Measurements from ENCODE around the gene PYGM. TPM values are rescaled to one million over a fixed set of nuclear protein-coding genes. Genes with fewer than 3 reads are reported as not detected.

The PYGM gene
- total and polyA plus RNA-seq, 2 of the 8 experiments (the other 6 are each of a cell fraction or from before 2014, with no cell fraction given) = 9.6 to 10.0 TPM

DNA sequence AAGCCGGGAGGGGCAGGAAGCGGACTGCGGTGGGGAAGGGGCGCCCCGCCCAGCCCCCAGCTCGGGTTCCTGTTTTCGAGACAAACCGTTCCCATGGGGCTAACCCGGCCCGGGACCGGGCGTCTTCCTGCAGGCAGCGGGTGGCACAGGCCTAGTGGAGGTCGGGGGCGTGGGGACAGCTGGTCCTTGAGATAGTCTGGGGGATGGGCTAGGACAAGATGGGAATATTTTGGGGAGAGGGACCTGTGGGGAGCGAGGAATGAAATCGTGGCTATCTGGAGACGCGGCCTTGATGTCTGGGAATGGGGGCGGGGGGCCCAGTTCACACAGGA lies 14.6 kb downstream of the PYGM start:
- H2AK5ac ChIP-seq (ENCODE audit: low read depth, low read length) = no peak overlapping the region
- H3K4me3 ChIP-seq (ENCODE audit: extremely low read depth in 1 of 4, insufficient read depth in 2 of 4, low read depth in 3 of 4, low read length in 4 of 4) = peak overlapping the region; percentile 48 to 64 (median 52)
- no peaks in the 10 kb centered on the region for H3K79me1 ChIP-seq (ENCODE audit: low read depth, low read length)
- no peak overlapping the region for H3K14ac ChIP-seq (ENCODE audit: insufficient read length)
- peak; percentile 8 for TF ChIP-seq KDM4A (IDR thresholded peaks at IDR 0.05; ENCODE audit: low read depth, low read length, severe bottlenecking)
- TF ChIP-seq, protein P1, sequence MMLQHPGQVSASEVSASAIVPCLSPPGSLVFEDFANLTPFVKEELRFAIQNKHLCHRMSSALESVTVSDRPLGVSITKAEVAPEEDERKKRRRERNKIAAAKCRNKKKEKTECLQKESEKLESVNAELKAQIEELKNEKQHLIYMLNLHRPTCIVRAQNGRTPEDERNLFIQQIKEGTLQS (IDR thresholded peaks at IDR 0.05; ENCODE audit: insufficient read depth, low read depth, low read length) = no peak
- no peak for TF ChIP-seq JUND (IDR thresholded peaks at IDR 0.05; ENCODE audit: low read length)
- peak; percentile 22 for TF ChIP-seq TAF7 (optimal IDR thresholded peaks at IDR 0.05; ENCODE audit: borderline replicate concordance, low read depth, low read length)
- no peak overlapping the region for H4K8ac ChIP-seq (ENCODE audit: extremely low read depth, insufficient read depth, low read length)
- ChIA-PET POLR2A (ENCODE audit: partially characterized antibody) (interaction anchor here (0.6 to 42.9 kb wide), 4 partner anchors 10 to 510 kb away, joined by 3 to 1087 read pairs (median 6); partner anchors contain the start of genes PYGM and SF1), CTCF (ENCODE audit: partially characterized antibody) (interaction anchor here (0.8 to 23.7 kb wide), 5 partner anchors 21 to 174 kb away, joined by 3 to 376 read pairs (median 30); partner anchors contain the start of gene PYGM)
- FAIRE-seq = no peak
- H2BK12ac ChIP-seq (ENCODE audit: low read depth, low read length) = no peak overlapping the region
- peaks cover 0 to 32% (median 19%) of the 10 kb centered on the region in 4 experiments; a peak in 5 of 7 replicates for H3K27me3 ChIP-seq (replicated peaks in 1 of 4; ENCODE audit: control insufficient read depth in 3 of 4, extremely low read depth in 1 of 4, insufficient read depth in 3 of 4, low read length in 3 of 4)
- no peak overlapping the region for H2BK120ac ChIP-seq (replicated peaks; ENCODE audit: low read depth, low read length)
- H3K79me2 ChIP-seq (ENCODE audit: control insufficient read depth in 1 of 2, insufficient read depth in 2 of 2, low read length in 2 of 2) = no peaks in the 10 kb centered on the region
- no peak overlapping the region for H3K23ac ChIP-seq (ENCODE audit: insufficient read length)
- no peak overlapping the region for H3K27ac ChIP-seq (ENCODE audit: low read depth, low read length)
- H3K23me2 ChIP-seq (ENCODE audit: low read depth, low read length) = peaks cover 35% of the 10 kb centered on the region
- H4K20me1 ChIP-seq (replicated peaks in 1 of 2; ENCODE audit: control insufficient read depth in 1 of 2, insufficient read depth in 2 of 2, low read length in 2 of 2) = no peaks in the 10 kb centered on the region
- H4K5ac ChIP-seq (ENCODE audit: insufficient read length, low read depth, low read length) = no peak overlapping the region
- peak in 1 of 2 experiments; percentile 77 for DNase-seq (ENCODE audit: low read depth in 1 of 2, low spot score in 2 of 2)
- WGBS, 2 experiments (ENCODE audit: extremely low coverage in 1 of 2, insufficient coverage in 1 of 2, insufficient read length in 1 of 2, insufficient replicate concordance in 2 of 2, low coverage in 1 of 2, low lambda C conversion rate in 2 of 2, missing lambda C conversion rate in 1 of 2) = 1% methylated on average over 17 of the region's 20 CpGs; no CpG with 5 or more reads in 1 of the 2 experiments
- H2BK5ac ChIP-seq (ENCODE audit: low read depth, low read length) = no peak overlapping the region; the same call in 1 of the 2 replicates
- no peak overlapping the region for H3K9ac ChIP-seq (replicated peaks in 1 of 4; ENCODE audit: extremely low read depth in 1 of 4, low read depth in 3 of 4, low read length in 3 of 4)
- H3K56ac ChIP-seq (replicated peaks; ENCODE audit: insufficient read length, low read depth, low read length) = no peak overlapping the region
- H2BK20ac ChIP-seq (ENCODE audit: low read length) = no peak overlapping the region
- peak overlapping the region; percentile 87 to 89 for H3K4me2 ChIP-seq (ENCODE audit: insufficient read depth in 1 of 2, low read depth in 2 of 2, low read length in 2 of 2)
- no peak overlapping the region for H2BK15ac ChIP-seq (ENCODE audit: low read length)
- H3K36me3 ChIP-seq (ENCODE audit: control insufficient read depth in 2 of 4, insufficient read depth in 4 of 4, low read length in 3 of 4) = no peaks in the 10 kb centered on the region; a peak in 1 of 8 replicates
- H4K91ac ChIP-seq (replicated peaks; ENCODE audit: insufficient read length, low read length) = no peak overlapping the region
- H3K18ac ChIP-seq (ENCODE audit: extremely low read depth, low read length) = no peak overlapping the region; the same call in 1 of the 2 replicates
- H3K9me3 ChIP-seq (ENCODE audit: insufficient read depth in 2 of 2, low read depth in 1 of 2, low read length in 1 of 2) = no peaks in the 10 kb centered on the region
- H3K4me1 ChIP-seq (replicated peaks in 1 of 4; ENCODE audit: control insufficient read depth in 3 of 4, insufficient read depth in 4 of 4, low read length in 3 of 4) = peaks cover 4 to 27% (median 21%) of the 10 kb centered on the region in 4 experiments
- H3K4ac ChIP-seq (replicated peaks; ENCODE audit: insufficient read length, low read depth, low read length) = peak overlapping the region; percentile 23
- H2AFZ ChIP-seq (ENCODE audit: low read length) = no peak overlapping the region
